ENCODE measurements around the gene ICA1.
A peak's percentile ranks its signal among the peaks of the same experiment; 100 is the strongest.

ICA1 gene

DNA sequence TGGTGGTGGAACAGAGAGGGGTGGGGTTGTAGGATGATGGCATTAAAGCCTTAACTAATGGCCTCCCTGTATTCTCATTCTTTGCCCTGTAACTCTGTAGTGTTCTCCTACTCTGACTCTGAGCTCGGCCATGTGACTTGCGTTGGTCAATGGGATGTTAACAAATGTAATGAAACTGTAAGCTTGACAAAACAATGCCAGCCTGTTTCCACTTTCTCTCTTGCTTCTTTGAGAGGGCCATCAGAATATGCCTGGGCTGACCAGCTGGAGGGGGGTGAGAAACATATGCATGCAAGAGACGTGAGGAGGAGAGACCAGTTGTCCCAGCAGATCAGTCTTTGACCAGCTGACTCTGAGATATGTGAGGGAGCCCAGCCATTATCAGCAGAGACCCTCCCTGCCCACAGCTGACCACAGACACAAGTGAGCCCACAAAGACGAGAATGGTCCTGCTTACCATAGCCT, 100.6 kb downstream of the ICA1 start:
- DNase-seq (ENCODE audit: low read depth, low spot score): no peak

DNA sequence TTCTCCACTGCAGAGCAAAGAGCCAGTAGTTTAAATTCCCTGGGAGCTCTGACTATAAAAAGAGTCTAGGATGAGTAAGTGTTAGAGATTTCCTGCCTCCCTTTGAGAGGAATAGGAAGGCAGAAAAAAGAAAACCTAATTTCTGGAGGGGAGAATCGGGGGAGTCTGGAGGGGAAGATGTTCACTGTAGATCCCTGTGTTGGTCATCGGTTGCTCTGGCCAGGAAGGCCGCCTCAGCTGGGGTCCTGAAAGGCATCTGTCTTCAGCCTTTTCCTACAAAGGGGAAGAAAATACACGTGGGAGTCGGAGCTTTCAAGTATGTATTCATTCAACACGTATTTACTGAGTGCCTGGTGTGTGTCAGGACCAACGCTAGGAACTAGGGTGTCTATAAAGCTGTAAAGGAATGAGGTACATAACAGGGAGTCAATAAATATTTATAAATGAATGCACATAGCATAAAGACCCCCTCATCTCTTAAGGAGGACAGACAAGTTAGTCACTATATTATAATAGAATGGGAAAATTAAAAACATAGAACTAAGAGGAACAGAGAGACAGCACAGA, 101.1 kb downstream of the ICA1 start:
- no peak for DNase-seq (ENCODE audit: low read depth, low spot score)

DNA sequence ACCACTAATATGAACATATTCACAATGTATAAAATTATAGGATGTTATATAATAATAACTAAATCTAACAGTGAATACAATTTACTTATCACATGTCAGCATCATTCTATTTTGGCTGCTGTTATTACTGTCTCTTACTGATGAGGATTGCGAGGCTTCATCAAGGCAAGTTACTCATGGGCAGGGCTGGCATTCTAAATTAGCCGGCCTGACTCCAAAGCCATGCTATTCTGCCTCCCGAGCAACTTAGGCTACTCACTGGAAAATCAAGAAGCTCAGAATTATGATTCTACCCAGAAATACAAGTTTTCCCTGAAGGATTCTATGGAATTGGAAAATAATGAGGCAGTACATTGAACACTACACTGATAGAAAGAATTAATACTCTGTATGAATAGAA, 101.7 kb downstream of the ICA1 start:
- no peak for DNase-seq (ENCODE audit: low read depth, low spot score)

DNA sequence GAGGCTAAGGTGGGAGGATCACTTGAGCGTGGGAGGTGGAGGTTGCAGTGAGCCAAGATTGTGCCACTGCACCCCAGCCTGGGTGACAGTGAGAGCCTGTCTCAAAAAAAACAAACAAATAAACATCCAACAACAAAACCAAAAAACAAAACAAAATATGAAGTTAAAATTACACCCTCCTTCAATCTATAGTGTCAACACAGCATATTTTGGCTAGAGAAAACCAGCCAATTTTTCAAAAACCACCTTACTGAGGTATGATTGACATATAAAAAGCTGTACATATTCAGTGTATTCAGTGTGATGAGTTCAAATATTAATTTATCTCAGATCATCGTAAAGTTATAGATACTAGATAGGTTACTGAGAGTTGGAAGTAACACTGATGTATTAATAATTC, 102.4 kb downstream of the ICA1 start:
- DNase-seq (ENCODE audit: low read depth, low spot score): no peak

DNA sequence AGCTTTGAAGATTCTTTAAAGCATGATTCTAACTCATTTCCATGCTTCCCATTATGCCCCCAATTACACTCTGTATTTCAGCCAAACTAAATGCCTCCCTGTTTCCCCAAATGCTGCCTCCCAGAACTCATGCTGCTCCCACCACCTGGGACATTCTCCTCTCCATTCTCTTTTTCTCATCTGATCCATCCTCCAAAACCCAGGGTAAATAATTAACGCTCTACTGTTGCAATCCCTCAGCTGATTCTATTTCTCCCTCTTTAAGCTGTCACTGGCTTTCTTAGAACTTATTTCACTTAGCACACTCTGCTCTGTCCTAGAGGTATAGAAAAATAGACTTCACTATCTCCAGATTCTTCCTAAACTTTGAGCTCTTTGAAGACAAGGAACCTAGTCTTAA, 104.7 kb downstream of the ICA1 start:
- no peak for DNase-seq (ENCODE audit: low read depth, low spot score)

DNA sequence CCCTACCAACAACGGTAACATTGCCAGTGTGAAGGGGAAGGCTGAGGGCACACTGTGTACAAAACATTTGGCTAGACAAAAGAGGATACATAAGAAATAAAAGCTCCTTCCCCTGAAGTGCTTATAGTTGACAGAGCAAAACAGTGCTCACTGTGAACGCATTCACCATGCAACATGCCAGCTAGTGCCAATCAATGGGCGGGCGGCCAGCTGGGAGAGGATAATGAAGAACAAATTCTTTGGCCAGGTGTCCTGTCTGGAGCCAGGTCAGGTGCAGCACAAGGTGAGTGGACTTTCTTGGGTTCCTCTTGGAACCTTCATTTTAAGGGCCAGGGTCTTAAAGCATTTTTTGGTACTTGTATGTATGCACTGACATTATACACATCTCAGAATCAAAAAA, 106.1 kb downstream of the ICA1 start:
- DNase-seq (ENCODE audit: low read depth, low spot score): no peak

DNA sequence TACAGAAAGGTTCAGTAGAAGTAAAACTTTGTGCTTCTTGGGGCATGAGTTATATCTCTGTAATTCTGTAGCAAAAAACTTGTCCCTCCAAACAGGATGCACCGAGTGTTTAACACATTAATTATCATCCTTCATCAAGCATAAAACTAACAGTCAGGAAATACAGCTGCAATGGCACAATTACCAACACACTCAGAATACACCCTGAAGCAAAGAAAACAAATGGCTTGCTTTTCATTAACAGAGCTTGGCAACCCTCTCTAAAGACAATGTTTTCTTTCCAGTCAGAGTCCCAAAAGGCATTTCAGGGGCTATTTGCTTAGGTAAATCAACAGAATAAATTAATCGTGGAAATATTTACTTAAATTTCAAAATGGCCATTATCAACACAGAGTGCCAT, 107.7 kb downstream of the ICA1 start:
- no peak for DNase-seq (ENCODE audit: low read depth, low spot score)

DNA sequence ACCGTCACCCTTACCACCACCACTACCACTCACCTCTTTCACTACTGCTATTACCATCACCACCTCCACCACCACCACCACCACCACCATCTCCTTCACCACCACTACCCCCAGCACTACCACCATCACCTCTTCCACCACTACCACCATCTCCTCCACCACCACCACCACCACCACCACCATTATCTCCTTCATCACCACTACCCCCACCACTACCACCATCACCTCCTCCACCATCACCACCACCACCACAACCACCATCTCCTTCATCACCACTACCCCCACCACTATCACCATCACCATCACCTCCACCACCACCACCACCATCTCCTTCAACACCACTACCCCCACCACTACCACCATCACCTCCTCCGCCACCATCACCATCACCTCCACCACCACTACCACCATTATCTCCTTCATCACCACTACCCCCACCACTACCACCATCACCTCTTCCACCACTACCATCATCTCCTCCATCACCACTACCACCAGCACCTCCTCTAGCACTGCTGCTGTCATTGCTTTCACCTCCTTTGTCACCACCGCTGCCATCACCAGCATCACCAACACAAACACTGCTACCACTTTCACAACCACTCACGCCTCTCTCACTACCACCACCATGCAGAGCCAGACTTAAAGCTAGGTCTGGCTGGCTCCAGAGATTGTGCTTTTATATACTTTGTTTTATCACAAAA, 109.3 kb downstream of the ICA1 start:
- no peak for DNase-seq (ENCODE audit: low read depth, low spot score)

DNA sequence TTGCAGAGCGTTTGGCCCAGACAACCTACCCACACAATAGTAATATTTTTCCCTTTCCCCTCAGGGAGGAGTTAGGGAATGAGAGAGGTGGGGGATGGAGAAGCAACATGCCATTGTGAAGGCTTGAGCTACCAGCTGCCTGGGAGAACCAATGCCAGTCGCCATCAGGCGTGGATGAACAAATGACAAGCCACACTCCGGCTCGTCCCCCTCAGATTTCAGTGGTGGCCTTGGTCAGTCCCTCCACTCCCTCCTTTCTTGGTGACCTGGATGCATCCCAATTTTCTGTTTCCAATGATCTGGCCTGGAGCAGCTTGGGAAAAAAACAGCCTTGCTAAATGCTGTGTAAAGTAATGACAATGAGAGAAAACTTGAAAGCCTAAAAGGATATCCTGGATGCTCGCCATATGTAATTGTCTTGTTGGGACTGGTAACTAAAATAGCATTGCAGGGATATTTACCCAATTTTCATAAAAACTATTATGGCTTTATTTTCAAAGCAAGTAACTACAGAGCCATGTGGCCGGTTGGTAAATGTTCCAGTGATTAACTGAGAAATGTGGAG, 110.7 kb downstream of the ICA1 start:
- DNase-seq (ENCODE audit: low read depth, low spot score): no peak

DNA sequence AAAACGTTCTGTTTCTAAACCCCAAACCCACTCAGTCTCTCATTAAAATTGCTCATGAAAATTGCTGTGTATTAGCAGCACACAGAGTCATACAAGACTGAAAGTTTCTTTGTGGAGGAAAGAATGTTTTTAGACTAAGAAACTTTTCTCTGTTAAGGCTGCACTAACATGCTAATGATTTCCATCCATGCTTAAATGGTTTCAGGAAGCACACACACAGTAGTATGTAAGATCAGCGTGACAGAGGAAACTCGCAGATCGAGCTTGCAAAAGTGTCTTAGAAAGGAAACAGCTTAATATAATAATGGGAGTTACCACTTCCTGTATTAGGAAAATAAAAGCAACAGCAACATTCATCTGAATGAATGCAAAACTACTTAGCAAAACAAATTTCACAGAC, 112.7 kb downstream of the ICA1 start:
- no peak for DNase-seq (ENCODE audit: low read depth, low spot score)

DNA sequence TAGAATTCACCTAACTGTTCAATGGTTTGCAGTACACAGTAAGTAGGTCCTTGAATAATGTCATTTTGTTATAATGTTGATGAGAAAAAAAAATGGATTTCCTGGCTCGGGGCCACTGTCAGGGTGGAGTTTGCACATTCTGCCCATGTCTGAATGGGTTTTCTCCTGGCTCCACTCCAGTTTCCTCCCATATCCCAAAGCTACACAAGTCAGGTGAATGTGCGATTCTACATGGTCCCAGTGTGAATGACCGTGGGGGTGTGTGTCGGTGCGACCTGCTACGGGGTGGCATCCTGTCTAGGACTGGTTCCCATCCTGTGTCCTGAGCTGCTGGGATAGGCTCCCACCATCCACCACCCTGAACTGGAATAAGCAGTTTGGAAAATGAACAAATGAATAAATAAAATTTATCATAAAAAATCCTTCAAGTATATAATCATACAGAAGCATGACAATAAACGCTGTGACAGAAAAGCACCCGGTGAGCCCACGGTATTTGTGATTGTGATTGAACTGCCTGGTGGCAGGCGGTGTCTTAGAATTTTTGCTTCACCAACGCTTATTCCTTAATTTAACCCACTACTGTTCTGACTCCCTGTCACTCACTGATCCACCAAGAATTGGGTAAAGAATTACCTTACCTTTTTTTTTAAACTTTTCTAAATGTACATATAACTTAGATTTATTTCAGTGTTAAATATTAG, 114.1 kb downstream of the ICA1 start:
- no peak for DNase-seq (ENCODE audit: low read depth, low spot score)

DNA sequence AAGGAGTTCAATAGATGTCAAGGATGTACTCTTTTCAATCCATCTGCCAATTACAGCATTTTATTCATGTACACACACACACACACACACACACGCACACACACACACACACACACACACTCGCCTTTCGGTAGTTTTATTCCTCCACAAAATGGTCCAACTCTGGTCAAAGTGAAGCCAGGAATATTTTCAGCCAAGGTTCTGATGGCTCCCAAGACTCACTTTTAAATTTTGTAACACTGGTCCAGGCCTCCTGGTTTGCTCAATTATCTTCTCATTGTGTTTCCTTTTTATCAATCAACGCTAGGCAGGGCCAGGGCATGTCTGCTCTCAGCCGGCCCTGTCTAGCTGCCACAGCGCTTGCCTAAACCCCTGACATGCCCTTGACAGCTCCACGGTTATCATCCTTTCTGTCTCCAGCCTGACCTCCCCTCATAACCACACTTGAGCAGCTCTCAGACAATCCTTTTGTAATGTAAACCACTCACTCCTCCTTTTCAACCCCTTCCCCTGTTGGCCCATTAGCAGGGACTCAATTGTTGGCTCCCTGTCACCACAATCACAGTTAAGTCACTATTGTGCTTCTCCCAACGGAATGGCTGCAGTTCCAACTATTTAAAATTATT, 115.1 kb downstream of the ICA1 start:
- peak; percentile 33 for DNase-seq (ENCODE audit: low read depth, low spot score)

DNA sequence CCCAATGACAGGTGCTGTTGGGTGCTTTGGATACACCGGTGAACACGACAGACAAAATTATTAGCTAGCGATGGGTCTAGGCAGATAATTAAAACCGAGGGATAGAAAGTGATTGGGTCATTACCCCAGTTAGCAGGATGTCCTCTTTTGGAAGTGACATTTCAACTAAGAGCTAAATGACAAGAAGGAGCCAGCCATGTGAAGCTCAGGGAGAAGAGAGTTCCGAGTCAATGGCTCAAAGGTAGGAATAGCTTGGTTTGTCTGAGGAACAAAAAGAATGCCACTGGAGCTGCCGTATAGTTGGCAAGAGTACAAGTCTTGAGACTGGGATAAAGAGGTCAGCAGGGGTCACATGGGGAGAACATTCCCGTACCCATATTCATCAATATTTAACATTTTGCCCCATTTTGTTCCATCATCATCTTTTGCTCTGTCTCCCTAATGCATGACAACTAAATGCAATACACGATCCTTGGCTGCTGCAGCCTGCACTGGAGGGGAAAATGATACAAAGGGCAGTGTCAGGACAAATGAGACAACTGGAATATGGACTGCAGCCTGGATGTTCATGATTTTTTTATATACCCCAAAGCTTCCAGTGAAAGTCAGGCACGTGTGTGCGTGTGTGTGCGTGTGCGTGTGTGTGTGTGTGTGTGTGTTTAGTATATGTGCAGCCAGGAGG, 115.7 kb downstream of the ICA1 start:
- no peak for DNase-seq (ENCODE audit: low read depth, low spot score)

DNA sequence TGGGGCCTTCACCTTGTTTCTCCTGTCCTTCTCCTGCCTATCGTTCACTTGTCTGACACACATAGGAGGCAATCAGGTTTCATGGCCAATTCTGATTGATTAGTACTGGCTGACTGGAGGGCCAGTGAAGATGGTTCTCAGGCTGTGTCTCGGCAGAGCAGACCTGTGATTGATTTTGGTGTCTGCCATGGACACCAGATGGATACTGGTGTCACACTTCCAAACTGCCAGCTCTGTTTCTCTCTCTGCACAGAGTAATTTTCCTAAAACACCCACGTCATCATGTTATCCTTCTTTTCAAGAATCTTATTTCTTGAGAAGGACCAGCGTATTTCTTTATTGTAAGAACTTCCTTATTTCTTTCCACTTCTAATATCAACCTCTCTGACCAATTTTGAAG, 117.1 kb downstream of the ICA1 start:
- no peak for DNase-seq (ENCODE audit: low read depth, low spot score)

DNA sequence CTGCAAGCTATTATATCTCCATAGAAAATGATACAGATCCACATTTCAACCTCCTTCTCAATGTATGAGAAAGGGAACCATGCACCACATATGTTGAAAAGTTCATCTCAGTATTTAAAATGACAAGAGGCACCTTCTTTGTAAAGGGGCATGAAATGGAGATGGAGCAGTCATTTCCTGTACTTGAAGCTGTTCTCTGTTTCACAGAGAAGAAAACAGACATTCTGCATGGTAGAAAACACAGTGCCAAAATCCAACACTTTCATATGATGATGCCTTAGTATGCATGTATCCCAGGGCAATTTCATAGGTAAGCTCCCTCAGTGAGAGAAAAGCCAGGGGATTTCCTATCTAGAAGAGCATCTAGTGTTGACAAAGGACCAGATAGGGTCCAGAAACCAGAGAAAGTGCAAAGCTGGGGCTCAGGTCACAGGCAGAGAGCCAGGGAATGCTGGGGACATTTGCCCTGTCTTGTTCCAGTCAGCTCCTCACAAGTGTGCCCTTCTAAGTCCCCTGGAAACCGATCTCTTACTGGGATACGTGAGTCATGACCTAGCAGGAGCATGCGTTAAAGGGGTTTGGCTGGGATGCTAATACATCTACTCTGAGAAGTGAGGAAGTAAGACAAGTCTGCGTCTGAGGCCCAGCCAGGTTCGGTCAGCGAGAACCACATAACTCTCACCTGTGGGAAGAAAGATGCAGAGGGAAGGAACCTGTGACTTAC, 118.7 kb downstream of the ICA1 start:
- peak; percentile 15 for DNase-seq (ENCODE audit: low read depth, low spot score)

DNA sequence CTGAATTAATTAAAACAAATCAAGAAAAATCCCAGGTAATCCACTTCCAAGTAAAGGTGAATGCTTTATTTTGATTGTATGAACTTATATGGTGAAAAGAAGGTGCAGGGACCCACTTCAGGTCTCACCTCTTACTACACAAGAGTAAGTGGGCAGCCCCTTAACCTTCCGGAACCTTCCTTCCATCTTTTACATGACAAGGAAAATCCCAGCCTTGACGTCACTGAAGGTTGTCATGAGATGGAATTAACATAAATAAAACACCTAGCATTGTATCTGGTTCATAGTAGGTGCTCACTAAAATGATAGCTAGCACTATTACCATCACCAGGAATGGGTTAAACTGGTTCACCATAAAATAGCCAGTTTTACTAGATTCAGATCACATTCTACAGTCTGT, 119.5 kb downstream of the ICA1 start:
- no peak for DNase-seq (ENCODE audit: low read depth, low spot score)

DNA sequence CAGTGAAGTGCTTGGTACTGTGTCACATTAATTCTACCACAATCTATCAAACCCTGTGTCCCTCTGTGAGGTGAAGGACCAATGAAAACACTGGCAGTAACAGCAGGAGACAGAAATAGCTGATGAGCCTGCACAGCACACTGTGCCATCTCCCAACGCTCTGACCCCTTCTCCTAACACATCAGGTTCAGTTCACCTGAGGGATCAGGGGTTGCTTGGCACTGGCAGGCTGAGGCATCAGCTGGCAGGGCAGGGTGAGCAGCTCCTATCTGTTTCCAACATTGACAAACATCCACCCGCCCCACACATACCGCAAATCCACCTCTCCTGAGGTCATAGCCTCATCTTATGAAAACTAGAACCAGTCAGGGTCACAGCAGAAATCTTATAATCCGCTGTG, 120.9 kb downstream of the ICA1 start:
- no peak for DNase-seq (ENCODE audit: low read depth, low spot score)

DNA sequence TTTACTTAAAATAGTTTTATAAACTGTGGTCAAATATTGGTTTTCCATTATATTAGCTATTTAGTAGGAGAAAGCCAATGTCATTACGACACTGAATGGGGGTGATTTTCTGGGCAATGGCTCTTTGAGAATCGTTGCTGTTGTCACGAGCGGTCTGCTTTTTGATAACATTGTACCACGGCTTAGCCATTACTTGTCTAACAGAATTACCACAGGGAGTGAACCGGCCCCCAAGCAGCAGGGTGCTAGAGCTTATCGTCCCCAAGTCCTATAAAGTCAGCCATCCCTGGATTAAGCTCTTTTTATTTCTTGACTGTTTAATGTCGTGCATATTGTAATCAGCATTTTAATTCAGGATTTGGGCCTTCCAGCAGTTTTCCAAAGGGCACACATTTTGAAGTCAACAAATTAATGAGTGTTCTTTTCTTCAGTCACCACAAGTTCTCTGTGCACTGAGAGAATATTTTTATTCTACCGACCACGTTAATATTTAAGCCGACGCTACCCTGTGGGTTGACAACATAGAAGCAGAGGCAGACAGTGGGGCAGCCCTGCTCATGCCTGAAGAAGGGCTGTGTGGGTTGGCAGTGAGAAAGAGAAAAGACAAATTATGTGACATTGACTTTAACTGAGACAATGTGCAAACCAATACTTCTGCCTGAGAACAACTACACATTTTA, 125.8 kb downstream of the ICA1 start:
- DNase-seq (ENCODE audit: low read depth, low spot score): no peak

DNA sequence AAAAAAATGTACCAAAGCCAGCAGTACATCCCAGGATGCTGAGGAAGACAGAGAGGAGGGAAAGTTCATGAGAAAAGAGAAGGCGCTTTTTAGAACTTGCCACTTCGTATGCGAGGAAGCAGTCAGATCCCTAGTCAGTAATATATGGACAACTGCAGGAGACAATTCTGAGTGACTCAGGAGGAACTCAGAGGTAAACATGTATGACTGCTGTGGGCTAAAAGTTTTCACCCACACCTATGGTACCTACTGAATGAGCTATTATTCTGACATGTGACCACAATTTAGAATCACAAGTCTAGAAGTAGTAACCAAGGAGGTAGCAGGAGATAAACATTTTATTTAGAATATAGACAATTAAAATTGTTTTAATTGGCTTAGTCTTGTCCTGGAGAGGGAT, 126.5 kb downstream of the ICA1 start:
- DNase-seq (ENCODE audit: low read depth, low spot score): no peak

DNA sequence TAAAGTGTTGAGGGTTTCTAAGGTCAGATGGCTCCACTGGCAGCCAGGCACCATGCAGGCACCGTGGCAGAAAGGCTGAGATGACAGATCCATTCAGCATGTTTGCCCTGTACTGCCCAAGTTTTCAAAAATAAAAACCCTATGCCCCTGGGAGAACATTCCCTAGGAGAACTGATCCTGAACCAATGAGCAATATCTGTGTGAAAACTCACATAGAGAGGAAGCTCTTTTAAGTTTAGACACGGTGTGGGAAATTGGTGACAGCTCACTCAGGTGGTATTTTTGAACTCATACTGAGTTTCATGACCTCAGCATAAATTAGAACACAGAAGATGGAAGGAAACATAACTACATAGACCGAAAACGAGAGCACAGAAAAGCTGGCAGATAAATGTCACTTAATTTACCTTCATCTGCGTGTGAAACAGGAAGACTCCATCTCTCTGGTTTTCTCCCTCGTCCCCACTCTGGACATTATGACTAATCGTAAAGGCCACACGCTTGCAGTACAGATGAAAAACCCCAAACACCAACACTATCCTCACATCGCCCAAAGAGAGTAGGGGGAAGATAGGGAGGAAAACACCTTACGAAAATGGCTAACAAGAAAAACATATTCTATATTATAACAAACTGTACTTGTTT, 127.8 kb downstream of the ICA1 start:
- DNase-seq (ENCODE audit: low read depth, low spot score): no peak
